WTC11 (cell line): ENCODE data around the gene PDXK. TPM values are rescaled to one million over a fixed set of nuclear protein-coding genes. Genes with fewer than 3 reads are reported as not detected.

Experiments used
- ATAC-seq: fragments of 200-7000 bp; cut with Tn5 transposase; 2 replicates; pipeline ENCODE4 v1.10.0; 2021; ENCODE audit warnings: mild to moderate bottlenecking, moderate library complexity
- CTCF ChIA-PET: fragments of 300-600 bp; sonication (Branson Sonifier 250); formaldehyde crosslinking; loops from one replicate; lab custom pipeline; 2021; ENCODE audit warnings: antibody characterized with exemption; lab: Charles Lee
- POLR2A ChIA-PET: fragments of 350-600 bp; sonication (Branson Sonifier 250); formaldehyde crosslinking; loops from one replicate; lab custom pipeline; 2021; ENCODE audit warnings: antibody characterized with exemption; lab: Charles Lee
- DNase-seq: peaks from one replicate; pipeline ENCODE4 v3.0.0; 2021; ENCODE audit warnings: low spot score
- H3K27ac Mint-ChIP-seq: 2 replicates; pipeline ENCODE4 v1.8.0; 2021; ENCODE audit warnings: mixed read lengths
- H3K27me3 Mint-ChIP-seq: 2 replicates; pipeline ENCODE4 v1.8.0; 2021; ENCODE audit warnings: low read depth, mild to moderate bottlenecking, moderate library complexity, mixed read lengths
- H3K36me3 Mint-ChIP-seq: 2 replicates; pipeline ENCODE4 v1.8.0; 2021; ENCODE audit warnings: mixed read lengths
- H3K4me1 Mint-ChIP-seq: 2 replicates; pipeline ENCODE4 v1.8.0; 2022; ENCODE audit warnings: mixed read lengths
- H3K4me3 Mint-ChIP-seq: 2 replicates; pipeline ENCODE4 v1.8.0; 2021; ENCODE audit warnings: mild to moderate bottlenecking, moderate library complexity, mixed read lengths
- H3K9me3 Mint-ChIP-seq: 2 replicates; pipeline ENCODE4 v1.8.0; 2021; ENCODE audit warnings: mixed read lengths
- ATF1 ChIP-seq: sonication (generic); formaldehyde crosslinking; IDR thresholded peaks from 2 replicates; pipeline ENCODE4 v1.8.1; 2023; ENCODE audit warnings: mild to moderate bottlenecking, moderate library complexity, missing genetic modification reagents
- ATF2 ChIP-seq: sonication (generic); formaldehyde crosslinking; IDR thresholded peaks from 2 replicates; pipeline ENCODE4 v1.8.1; 2022; ENCODE audit warnings: low read depth, missing genetic modification reagents, borderline replicate concordance
- ATF6 ChIP-seq: sonication (generic); formaldehyde crosslinking; IDR thresholded peaks from 2 replicates; pipeline ENCODE4 v1.8.1; 2023; ENCODE audit warnings: mild to moderate bottlenecking, missing genetic modification reagents
- CBFB ChIP-seq: sonication (generic); formaldehyde crosslinking; IDR thresholded peaks from 2 replicates; pipeline ENCODE4 v1.8.1; 2022; ENCODE audit warnings: mild to moderate bottlenecking, low read depth, missing genetic modification reagents
- CREB1 ChIP-seq: sonication (generic); formaldehyde crosslinking; IDR thresholded peaks from 2 replicates; pipeline ENCODE4 v1.8.0; 2023; ENCODE audit warnings: mild to moderate bottlenecking, missing genetic modification reagents
- E2F5 ChIP-seq: sonication (generic); formaldehyde crosslinking; IDR thresholded peaks from 2 replicates; pipeline ENCODE4 v1.8.1; 2022; ENCODE audit warnings: mild to moderate bottlenecking, moderate library complexity, missing genetic modification reagents
- KAT7 ChIP-seq: sonication (generic); formaldehyde crosslinking; IDR thresholded peaks from 2 replicates; pipeline ENCODE4 v1.8.1; 2023; ENCODE audit warnings: missing genetic modification reagents, mild to moderate bottlenecking, borderline replicate concordance
- NFE2L1 ChIP-seq: sonication (generic); formaldehyde crosslinking; IDR thresholded peaks from 2 replicates; pipeline ENCODE4 v1.8.1; 2023; ENCODE audit warnings: missing genetic modification reagents
- NFYB ChIP-seq: sonication (generic); formaldehyde crosslinking; conservative IDR thresholded peaks from 2 replicates; pipeline ENCODE4 v1.8.0; 2022; ENCODE audit warnings: low read depth, missing genetic modification reagents
- OVOL2 ChIP-seq: fragments of 250-450 bp; sonication (Bioruptor Pico); IDR thresholded peaks from 2 replicates; pipeline ENCODE4 v1.9.0; 2021; ENCODE audit warnings: mild to moderate bottlenecking, borderline replicate concordance
- RELA ChIP-seq: sonication (generic); formaldehyde crosslinking; IDR thresholded peaks from 2 replicates; pipeline ENCODE4 v1.8.1; 2022; ENCODE audit warnings: missing genetic modification reagents, mild to moderate bottlenecking, borderline replicate concordance
- SMAD3 ChIP-seq: sonication (generic); formaldehyde crosslinking; IDR thresholded peaks from 2 replicates; pipeline ENCODE4 v1.8.0; 2022; ENCODE audit warnings: missing genetic modification reagents, mild to moderate bottlenecking, borderline replicate concordance
- SMAD4 ChIP-seq: sonication (generic); formaldehyde crosslinking; IDR thresholded peaks from 2 replicates; pipeline ENCODE4 v1.8.0; 2022; ENCODE audit warnings: mild to moderate bottlenecking, missing genetic modification reagents
- TEAD1 ChIP-seq: sonication (generic); formaldehyde crosslinking; IDR thresholded peaks from 2 replicates; pipeline ENCODE4 v1.8.0; 2022; ENCODE audit warnings: mild to moderate bottlenecking, missing genetic modification reagents
- TEAD4 ChIP-seq: sonication (generic); formaldehyde crosslinking; IDR thresholded peaks from 2 replicates; pipeline ENCODE4 v1.8.0; 2022; ENCODE audit warnings: mild to moderate bottlenecking, missing genetic modification reagents
- ZNF219 ChIP-seq: sonication (generic); formaldehyde crosslinking; IDR thresholded peaks from 2 replicates; pipeline ENCODE4 v1.8.0; 2023; ENCODE audit warnings: missing genetic modification reagents, mild to moderate bottlenecking, borderline replicate concordance
- ZNF232 ChIP-seq: sonication (generic); formaldehyde crosslinking; IDR thresholded peaks from 2 replicates; pipeline ENCODE4 v1.8.0; 2022; ENCODE audit warnings: mild to moderate bottlenecking, missing genetic modification reagents
- total RNA-seq: library from RNA; stranded (reverse); gene quantifications from 3 replicates; pipeline ENCODE4 v1.2.3, GENCODE V29; 2021
- TF ChIP-seq, protein P1 (sequence below): sonication (generic); formaldehyde crosslinking; IDR thresholded peaks from 2 replicates; pipeline ENCODE4 v1.8.0; 2022; ENCODE audit warnings: mild to moderate bottlenecking, missing genetic modification reagents
- TF ChIP-seq, protein P2 (sequence below): sonication (generic); formaldehyde crosslinking; IDR thresholded peaks from 2 replicates; pipeline ENCODE4 v1.8.0; 2023; ENCODE audit warnings: missing genetic modification reagents

Gene PDXK
- total RNA-seq, 1 experiment from 2014 or later = 120 TPM

DNA sequence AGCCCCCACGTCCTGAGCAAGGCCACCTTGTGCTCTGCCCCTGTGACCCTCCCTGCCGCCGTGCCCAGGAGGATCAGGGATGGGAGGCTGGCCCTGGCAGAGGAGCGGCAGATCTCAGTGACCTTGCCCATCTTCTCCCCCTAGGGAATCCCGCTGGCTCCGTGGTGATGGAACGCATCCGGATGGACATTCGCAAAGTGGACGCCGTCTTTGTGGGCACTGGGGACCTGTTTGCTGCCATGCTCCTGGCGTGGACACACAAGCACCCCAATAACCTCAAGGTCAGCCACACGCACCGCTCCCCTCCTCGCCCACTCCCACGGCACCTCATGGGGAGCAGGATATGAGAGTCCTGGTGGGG is 34.5 kb downstream of the PDXK start:
- Mint-ChIP-seq H3K36me3 (peaks cover 44% of the 10 kb centered on the region), H3K4me3 (no peak overlapping the region), H3K9me3 (no peaks in the 10 kb centered on the region)
- no peak for ATAC-seq
- POLR2A ChIA-PET = no interaction called here
- no peak for TF ChIP-seq E2F5
- no peak for TF ChIP-seq ZNF219 (CRISPR knock-in tag)
- no peak for TF ChIP-seq TEAD4 (CRISPR knock-in tag)
- no peak for TF ChIP-seq ZNF232 (CRISPR knock-in tag)
- TF ChIP-seq SMAD3 = no peak
- TF ChIP-seq, protein P1, sequence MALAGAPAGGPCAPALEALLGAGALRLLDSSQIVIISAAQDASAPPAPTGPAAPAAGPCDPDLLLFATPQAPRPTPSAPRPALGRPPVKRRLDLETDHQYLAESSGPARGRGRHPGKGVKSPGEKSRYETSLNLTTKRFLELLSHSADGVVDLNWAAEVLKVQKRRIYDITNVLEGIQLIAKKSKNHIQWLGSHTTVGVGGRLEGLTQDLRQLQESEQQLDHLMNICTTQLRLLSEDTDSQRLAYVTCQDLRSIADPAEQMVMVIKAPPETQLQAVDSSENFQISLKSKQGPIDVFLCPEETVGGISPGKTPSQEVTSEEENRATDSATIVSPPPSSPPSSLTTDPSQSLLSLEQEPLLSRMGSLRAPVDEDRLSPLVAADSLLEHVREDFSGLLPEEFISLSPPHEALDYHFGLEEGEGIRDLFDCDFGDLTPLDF (CRISPR knock-in tag) = no peak
- TF ChIP-seq KAT7 = no peak
- TF ChIP-seq ATF6 (CRISPR knock-in tag) = no peak
- TF ChIP-seq OVOL2 (CRISPR knock-in tag) = no peak
- TF ChIP-seq ATF1 (CRISPR knock-in tag) = no peak
- TF ChIP-seq, protein P2, sequence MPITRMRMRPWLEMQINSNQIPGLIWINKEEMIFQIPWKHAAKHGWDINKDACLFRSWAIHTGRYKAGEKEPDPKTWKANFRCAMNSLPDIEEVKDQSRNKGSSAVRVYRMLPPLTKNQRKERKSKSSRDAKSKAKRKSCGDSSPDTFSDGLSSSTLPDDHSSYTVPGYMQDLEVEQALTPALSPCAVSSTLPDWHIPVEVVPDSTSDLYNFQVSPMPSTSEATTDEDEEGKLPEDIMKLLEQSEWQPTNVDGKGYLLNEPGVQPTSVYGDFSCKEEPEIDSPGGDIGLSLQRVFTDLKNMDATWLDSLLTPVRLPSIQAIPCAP (CRISPR knock-in tag) = no peak
- TF ChIP-seq SMAD4 (CRISPR knock-in tag) = no peak
- no peak for TF ChIP-seq CBFB (CRISPR knock-in tag)
- TF ChIP-seq NFE2L1 (CRISPR knock-in tag) = no peak
- TF ChIP-seq CREB1 (CRISPR knock-in tag) = no peak
- no peak for TF ChIP-seq TEAD1
- TF ChIP-seq ATF2 (CRISPR knock-in tag) = no peak
- TF ChIP-seq RELA (CRISPR knock-in tag) = no peak
- TF ChIP-seq, all 79 proteins: peak for 0
- CTCF ChIA-PET = no interaction called here
- H3K27ac Mint-ChIP-seq = no peak overlapping the region
- no peaks in the 10 kb centered on the region for H3K4me1 Mint-ChIP-seq
- DNase-seq = no peak
- no peaks in the 10 kb centered on the region for H3K27me3 Mint-ChIP-seq

- H3K36me3 Mint-ChIP-seq = peaks cover 48% of the 10 kb centered on the region
- ChIA-PET POLR2A (no interaction called here), CTCF (no interaction called here)
- ATAC-seq = no peak
- DNase-seq = no peak
- H3K27ac Mint-ChIP-seq = no peak overlapping the region
- no peak overlapping the region for H3K4me3 Mint-ChIP-seq
- H3K9me3 Mint-ChIP-seq = no peaks in the 10 kb centered on the region
- no peaks in the 10 kb centered on the region for H3K27me3 Mint-ChIP-seq
- H3K4me1 Mint-ChIP-seq = no peaks in the 10 kb centered on the region
- TF ChIP-seq NFYB (CRISPR knock-in tag) = peak; percentile 88
- TF ChIP-seq KAT7 = no peak
Measured at GRCh38 chr21:43754948-43755781, 36.2 kb downstream of the PDXK start.
